Sigmoid colon (tissue), 4 donors: ENCODE data around the gene HLA-F.

Source experiments
- EP300 ChIP-seq, 4 donors: sonication (generic); formaldehyde crosslinking; IDR thresholded peaks; one replicate each; pipeline ENCODE4 v1.6.1; 2017; ENCODE audit warnings: antibody characterized with exemption in 4 of 4
- POLR2A ChIP-seq, 2 donors: fragments of 450-650 bp; IDR thresholded peaks; one replicate each; pipeline ENCODE4 v1.6.1; 2016; ENCODE audit warnings: antibody characterized with exemption in 2 of 2, mild to moderate bottlenecking in 2 of 2, moderate library complexity in 2 of 2
- POLR2AphosphoS5 ChIP-seq, 4 donors: sonication (generic); formaldehyde crosslinking; IDR thresholded peaks; one replicate each; pipeline ENCODE4 v1.6.1; 2017; ENCODE audit warnings: antibody characterized with exemption in 4 of 4
- TF ChIP-seq, protein P1 (sequence below), 4 experiments: fragments of 450-650 bp in 3 of 4; fragments of 200-600 bp in 1 of 4; IDR thresholded peaks; one replicate each; pipeline ENCODE4 v1.5.1; 2016 to 2019; ENCODE audit warnings: antibody characterized with exemption in 4 of 4, mild to moderate bottlenecking in 3 of 4, moderate library complexity in 2 of 4

DNA sequence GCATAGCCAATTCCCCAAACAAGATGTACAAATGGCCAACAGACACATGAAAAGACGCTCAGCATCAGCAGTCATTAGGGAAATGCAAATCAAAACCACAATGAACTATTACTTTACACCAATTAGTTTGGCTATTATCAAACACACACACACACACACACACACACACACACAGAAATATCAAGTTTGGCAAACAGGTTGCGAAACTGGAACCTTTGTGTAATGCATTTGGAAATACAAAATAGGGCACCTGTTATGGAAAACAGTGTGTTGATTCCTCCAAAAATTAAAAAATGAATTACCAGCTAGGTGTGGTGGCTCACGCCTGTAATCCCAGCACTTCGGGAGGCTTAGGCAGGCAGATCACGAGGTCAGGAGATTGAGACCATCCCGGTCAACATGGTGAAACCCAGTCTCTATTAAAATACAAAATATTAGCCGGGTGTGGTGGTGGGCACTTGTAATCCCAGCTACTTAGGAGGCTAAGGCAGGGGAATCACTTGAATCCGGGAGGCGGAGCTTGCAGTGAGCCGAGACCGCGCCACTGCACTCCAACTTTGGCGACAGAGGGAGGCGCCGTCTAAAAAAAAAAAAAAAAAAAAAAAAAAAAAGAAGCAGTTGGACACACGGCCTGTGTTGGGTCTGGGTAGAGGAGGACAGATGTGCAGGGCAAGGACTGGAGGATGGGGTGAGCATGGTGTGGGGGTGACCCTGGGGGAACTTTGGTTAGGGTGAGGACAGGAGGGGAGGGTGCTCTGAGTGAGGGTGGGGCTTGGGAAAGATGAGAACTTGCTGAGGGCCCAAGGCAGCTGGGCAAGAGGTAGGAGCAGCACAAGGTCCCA lies 23.8 kb downstream of the HLA-F start:
- no peak for TF ChIP-seq POLR2AphosphoS5 (IDR thresholded peaks at IDR 0.05)
- TF ChIP-seq, protein P1, sequence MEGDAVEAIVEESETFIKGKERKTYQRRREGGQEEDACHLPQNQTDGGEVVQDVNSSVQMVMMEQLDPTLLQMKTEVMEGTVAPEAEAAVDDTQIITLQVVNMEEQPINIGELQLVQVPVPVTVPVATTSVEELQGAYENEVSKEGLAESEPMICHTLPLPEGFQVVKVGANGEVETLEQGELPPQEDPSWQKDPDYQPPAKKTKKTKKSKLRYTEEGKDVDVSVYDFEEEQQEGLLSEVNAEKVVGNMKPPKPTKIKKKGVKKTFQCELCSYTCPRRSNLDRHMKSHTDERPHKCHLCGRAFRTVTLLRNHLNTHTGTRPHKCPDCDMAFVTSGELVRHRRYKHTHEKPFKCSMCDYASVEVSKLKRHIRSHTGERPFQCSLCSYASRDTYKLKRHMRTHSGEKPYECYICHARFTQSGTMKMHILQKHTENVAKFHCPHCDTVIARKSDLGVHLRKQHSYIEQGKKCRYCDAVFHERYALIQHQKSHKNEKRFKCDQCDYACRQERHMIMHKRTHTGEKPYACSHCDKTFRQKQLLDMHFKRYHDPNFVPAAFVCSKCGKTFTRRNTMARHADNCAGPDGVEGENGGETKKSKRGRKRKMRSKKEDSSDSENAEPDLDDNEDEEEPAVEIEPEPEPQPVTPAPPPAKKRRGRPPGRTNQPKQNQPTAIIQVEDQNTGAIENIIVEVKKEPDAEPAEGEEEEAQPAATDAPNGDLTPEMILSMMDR (IDR thresholded peaks at IDR 0.05): no peak
- TF ChIP-seq POLR2A (IDR thresholded peaks at IDR 0.05): no peak
- TF ChIP-seq EP300 (IDR thresholded peaks at IDR 0.05): no peak
